NCI-H510A treated with DMSO at 0.1 percent for 48 hours (cell line): Measurements from ENCODE around the gene FAM107A.
"Not testable (repeated sequence)": the region's sequence is repeated elsewhere in the genome, so short reads cannot be mapped to it uniquely, and the experiment has no call there.

Experiments used
- DNase-seq: peaks from one replicate; lab custom pipeline; 2025; lab: John Stamatoyannopoulos, UW

FAM107A gene

DNA sequence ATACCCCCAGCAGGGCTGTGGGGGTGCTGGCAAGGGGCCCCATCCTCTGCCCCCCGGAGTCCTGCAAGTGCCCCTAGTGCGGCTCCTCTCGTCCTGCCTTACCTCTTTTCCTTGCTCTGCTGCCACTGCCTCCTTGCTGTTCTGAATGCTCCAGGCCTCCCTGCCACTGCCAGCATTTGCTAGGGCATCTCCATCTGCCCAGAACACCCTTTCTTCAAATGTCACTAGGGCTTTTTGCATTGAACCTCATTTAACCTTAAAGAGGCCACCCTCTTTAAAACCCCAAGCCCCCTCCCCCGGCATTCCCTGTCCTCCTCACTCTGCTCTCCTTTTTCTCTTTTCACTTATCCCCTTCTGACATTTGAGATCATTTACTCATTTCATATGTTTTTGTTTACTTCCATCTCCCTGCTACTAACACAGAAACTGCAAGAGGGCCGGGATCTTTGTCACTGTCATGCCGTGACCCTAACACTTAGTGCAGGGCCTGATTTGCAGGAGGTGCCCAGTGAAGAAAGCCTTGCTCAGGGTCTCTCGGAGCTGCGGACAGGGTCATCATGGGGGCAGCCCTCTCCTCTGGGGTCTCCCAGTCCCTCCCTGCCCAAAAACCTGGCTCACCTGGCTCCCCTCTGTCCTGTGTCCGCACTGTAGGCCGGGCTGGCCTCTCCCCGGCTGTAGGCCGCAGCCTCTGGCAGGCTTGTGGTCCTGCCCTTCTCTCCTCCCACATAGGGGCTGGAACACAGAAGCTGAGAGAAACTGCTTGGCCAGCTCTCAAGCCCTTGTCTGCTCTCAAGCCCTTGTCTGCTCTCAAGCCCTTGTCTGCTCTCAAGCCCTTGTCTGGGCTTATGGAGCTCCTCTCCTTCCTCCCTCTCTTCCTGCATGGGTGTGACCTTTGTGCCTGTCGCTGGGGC is 40.4 kb downstream of the FAM107A start, which contains the start of gene ACOX2:
Gene ACOX2, minus strand, starts transcription at position 690 of the 911 bp plus-strand sequence. CDS start 2,084 bp downstream, outside the sequence.
- no peak for DNase-seq

DNA sequence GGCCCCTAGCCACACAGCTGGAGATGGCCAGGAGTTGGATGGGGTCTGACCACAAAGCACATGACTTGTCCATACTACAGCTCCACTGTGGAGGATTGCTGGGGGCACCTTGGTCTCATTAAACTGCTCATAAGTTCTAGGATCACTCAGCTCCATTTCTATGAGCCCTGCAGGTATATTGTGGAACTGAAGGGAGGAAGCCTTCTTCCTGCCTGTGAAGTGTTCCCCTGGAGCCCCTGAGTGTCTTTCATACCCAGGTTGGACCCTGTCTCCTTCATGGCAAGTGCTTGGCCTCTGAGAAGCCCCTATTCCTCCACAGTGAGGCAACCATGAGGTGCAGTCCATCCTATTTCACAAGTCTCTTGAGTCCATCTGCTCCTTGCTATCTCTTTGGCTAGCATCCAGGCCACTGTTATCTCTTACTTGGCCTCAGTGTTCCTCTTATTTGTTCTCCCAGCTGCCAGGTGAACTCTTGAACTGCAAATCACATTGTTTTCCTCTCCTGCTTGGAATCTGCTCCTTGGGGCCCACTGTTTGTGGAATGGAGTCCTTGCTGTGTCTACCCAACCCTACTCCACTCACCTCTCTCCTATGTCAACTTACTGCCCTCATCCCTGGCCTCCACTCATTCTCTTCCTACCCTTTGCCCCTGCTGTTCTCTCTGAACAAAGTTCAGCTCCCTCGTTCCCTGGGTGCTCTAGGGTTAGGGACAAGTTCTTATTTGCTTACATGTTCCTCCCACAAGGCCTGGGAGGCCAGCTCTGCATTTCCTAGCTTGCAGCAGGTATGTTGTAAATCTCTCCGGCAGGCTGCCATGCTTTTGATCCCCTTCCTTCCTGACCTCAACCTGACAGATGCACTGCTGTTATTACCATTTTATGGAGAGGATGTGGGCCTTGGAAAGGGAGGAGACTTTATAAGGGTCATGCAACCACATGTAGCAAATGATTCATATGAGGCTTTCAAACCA is 41.4 kb downstream of the FAM107A start:
- DNase-seq: peak; percentile 3

DNA sequence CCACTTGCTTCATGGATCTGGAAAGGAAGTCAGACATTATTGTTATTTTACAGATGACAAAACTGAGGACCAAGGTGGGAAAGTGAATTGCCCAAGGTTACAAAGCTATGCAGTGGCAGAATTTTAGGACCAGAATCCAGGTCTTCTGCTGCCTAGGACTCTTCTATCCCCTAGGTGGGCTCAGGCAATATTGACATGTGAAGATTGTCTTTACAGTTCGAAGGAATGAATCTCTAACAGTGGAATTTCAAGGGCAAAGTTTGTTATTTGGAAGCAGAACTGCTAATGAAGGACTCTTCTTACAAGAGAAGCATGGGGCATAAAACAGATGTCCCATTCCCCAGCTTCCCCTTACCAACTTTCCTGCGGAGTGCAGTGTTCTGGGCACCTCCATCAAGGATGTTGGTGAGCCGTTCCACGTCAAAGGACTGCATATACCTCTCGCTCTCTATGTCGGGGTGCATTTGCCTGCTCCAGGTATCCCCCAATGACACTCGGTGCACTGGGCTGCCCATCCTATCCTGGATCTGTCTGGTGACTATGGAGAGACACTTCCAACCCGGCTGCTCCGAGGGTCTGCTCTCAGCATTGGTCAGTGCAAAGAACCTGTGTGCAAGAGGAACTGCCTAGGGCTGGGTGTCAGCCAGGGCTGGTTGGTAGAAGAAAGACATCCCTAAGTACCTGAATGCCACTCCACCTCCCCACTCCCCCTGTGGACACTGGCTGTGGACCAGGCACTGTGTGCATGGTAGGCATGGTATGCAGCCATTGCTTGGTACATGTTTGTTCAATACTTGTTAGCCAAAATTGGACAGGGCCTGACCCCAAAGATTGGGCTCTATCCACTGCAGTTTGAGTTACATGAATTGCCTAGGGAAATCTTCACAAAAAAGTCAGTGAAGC is 42.3 kb downstream of the FAM107A start:
- no peak for DNase-seq

DNA sequence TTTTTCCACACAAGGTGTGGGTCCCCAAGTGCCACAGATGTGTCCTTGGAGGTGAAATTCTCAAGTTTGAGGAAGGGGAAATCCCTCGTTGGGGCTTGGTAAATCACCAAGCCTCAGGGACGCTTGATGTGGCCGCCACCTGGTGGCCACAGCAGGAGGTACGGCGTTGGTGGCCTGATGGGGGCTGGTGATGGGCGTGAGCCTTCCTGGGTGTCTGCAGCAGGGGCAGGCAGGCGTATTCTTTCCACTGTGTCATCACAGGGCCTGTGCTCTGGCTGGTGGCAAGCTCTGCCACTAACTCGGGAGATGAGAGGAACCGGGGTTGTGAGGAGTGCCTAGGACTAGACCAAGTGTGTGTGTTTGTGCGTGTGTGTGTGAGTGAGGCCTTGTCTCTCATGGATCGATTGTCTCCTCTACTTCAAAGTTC is 44.4 kb downstream of the FAM107A start:
- DNase-seq: peak; percentile 20

DNA sequence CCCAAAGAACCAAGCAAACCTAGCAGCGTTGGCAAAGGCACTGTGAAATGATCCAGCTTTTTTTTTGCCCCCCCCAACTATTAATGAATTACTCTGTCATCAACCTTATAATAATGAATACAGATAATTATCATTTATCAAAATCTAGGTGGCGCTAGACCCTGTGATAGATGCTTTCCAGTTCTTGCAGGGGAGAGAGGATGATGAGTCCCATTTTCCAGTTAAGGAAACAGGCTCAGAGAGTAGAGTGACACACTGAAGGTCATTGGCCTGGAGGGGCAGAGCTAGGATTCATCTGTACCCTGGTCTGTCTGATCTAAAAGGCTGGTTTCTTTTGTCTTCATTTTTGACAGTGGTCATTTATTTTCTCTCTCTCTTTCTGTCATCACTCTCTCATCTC is 45.2 kb downstream of the FAM107A start:
- no peak for DNase-seq

DNA sequence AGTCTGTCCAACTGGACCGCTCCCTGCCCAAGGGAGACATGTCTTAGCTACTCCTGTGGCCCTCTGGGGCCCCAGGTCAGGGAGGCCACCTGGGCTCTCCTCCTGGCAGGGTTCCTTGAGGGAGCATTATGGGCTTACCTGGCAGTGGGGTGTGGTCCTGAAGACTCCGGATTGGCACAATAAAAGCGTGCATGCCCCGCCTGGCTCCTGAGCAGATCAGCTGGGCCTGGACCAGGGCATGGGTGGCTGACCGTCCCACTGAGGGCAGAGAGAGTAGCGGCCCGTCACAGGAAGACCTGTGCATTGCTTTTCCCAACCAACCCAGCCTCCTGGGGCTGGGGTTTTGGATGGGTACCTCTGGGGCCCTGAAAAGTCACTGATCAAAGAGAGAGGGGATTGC is 45.6 kb downstream of the FAM107A start:
- DNase-seq: no peak

DNA sequence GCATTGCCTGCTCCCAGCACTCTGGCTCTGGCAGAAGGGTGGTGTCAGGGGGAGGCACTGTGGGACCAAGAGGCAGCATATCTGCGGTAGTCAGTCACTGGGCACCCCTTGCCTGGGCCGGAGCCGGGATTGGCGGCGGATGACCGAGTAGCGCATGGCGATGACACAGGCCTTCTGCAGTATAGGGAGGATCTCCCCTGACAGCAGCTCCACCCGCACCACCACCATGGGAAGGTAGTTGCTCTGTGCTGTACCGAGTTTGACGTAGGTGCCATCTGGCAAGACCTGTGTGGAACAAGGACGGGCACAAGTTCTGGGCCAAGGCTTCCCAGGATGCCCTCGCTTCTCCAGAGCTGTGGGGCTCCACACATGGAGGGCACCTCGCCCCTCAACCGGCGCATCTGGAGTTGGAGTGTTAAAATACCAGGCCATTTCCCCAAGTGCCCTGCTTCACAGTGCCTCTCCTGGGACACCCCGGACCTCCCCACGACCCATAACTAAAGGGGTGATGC is 46.8 kb downstream of the FAM107A start:
- no peak for DNase-seq

DNA sequence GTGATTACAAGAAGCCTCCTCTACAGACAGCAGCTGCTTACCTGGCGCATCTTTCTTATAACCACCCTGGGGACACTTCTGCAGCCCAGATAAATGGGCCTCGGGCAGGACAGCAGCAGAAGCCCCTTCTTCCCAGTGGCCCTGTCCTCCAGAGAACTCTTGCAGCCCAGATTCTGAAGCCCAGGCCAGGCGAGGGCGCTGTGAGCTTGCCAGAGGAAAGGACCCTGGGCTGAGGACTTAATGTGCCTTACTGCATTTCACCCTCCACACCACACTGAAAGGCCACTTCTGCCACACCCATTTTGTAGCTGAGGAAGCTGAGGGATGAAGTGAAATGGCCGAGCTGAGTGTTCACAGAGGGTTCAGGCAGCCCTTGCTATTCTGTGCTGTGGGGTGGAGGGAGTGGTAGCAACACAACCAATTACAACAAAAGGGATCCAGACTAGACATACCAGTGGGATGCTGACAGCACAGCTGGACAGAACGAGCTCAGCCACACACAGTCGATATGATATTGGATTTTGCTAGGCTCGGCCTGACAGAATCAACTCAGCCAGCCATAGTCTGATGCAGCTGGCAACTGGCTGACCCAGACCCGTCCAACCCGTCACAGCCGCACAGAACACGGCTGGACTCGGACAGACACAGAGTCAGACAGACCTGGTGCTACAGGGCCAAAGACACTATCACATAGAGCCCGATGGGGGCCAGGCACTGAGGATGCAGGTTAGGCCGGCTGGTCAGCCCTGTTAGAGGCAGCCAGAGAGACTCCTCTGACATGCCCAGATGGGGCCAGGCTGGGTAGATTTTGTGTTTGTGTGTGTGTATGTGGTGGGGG is 47.5 kb downstream of the FAM107A start:
- no peak for DNase-seq

DNA sequence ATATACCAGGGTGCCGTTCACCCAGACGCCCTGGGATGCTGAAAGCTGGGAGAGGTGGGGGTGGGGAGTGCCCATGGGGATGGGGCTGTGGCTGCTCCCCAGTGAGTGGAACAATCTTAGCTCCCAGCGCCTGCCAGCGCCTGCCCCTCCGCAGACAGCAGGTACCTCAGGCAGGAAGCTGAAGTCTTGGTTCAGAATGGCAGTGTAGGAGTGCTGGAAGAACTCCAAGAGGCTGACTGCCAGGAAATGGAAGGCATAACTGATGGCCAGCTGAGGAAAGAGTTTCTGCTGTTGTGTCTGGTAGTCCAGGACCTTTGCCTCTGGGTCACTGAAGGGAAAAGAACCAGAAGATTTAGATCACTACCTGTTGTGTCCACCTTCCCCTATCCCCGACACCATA is 48.6 kb downstream of the FAM107A start:
- no peak for DNase-seq

DNA sequence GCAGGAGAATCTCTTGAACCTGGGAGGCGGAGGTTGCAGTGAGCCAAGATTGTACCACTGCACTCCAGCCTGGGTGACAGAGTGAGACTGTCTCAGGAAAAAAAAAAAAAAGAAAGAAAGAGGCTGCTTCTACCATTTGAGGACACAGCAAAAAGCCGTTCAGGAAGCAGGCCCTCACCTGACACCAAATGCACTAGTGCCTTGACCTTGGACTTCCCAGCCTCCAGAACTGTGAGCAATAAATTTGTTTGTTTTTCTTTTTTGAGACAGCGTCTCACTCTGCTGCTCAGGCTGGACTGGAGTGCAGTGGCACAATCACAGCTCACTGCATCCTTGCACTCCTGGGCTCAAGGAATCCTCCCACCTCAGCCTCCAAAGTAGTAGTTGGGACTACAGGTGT is 49.8 kb downstream of the FAM107A start:
- DNase-seq: not testable (repeated sequence)

DNA sequence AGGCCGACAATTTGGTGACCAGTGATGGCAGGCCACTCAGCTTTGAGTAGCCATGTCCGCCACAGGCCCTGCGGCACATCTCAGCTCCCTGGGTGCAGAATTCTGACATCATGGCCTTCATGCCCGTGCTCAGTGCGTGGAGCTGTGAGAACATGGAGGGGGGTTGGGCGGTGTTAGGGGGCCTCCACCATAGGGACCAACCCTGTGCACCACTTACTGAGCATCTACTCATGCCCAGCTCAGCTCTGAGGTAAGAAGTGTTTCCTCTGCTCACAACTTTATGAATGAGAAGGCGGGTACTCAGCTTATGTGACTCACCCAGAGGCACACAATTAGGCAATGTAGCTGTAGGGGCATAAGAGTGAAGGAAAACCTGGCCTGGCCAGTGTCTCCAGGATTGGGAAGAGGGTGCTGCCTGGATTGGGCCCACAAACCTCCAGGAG is 50.7 kb downstream of the FAM107A start:
- no peak for DNase-seq

DNA sequence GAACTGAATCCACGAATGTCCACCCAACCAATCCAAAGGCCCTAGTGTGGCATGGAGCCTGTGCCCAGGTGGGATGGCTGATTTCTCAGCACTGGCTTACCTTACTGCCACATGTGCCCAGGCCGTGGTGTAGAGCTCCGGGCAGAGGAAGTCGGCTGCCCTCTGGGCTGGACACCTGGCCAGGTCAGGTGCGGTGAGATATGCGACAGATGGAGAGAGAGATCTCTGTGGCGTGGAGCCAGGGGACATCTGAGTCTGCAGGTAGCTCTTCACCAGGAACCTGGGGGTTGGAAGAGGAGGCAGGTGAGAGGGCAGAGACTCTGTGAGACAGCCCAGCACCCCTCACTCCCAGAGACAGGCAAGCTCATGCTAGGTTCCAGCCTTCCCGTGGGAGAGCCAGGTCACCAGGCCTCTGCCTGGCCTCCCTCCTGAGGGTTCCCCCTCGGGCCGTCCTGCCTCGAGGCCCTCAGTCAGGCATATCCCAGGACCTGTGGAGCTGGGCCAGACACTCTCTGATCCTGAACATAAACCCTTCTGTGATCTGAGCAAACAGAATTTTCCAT is 52.8 kb downstream of the FAM107A start:
- no peak for DNase-seq

DNA sequence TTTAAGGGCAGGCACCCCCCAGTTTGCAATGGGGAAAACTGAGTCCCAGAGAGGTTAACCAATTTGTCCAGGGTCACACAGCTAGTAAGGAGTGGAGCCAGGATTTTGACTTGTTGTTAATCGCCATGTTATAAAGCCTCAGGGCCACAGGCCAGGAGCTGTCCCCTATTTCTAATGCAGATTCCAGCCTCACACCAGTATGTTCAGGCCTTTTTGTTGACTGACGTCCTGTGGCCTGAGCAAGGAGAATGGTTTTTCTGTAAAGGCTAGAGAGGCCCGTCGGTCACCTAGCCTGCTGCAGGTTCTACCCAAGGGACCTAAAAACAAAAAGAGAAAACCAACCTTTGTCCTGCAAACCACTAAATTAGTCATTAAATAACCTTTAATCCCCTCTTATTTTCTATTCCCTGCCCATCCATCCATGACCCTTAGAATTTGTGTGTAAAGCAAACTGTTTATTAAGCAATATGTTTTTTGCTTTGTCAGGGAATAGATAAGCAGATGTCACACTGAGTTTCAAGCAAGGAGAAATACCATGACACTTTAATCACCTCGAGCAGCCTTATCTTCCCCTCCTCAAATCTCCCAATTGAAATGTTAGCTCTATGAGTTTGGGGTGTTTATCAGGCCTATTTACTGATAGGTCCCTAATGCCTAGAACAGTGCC is 54.3 kb downstream of the FAM107A start:
- DNase-seq: no peak

DNA sequence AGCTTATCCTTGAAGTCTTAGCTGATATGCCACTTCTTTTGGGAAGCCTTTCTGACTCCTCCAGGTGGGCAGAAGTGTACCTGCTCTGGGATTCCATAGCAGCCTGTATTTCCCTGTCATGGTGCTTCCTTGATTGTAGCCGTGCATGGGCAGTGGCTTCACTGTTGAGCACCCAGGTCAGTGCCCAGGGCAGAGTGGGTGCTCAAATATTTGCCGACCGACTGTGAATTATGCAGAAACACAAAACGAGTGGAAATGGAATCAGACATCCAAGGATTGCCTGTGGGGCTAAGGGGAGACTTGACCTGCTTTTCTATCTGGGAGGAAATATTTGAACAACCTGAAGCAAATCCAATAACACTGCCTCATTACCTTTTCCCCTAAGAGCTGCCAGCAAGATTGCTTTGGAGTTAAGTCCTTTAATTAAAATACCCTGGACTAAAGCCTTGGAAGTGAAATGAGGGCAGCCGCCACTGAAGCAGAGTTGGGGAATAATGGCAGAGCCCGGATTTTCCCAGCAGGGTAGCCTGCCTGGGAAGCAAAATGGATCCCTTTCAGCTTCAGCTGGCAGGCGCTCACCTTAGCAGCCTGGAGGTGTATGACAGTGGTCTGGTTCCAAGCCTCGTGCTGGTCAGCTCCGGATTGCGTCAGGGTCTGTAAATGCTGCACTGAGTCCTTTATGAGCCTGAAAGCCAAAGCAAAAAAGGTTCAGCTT is 55.1 kb downstream of the FAM107A start:
- no peak for DNase-seq

DNA sequence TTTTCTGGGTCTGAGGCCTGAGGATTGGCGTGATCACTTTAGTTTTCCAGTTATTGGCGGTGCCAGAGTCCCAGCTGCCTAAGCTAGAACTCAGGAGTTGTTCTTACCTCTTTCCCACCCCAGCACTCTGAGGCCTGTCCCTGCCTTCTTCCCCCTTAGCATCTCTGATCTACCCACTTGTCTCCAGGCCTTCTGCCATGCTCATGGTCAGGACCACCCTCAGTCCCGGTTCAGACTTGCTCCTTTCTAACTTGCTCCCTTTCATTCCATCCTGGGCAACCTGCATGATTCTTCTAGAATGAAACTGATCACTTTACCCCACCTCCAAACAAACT is 55.9 kb downstream of the FAM107A start:
- no peak for DNase-seq

DNA sequence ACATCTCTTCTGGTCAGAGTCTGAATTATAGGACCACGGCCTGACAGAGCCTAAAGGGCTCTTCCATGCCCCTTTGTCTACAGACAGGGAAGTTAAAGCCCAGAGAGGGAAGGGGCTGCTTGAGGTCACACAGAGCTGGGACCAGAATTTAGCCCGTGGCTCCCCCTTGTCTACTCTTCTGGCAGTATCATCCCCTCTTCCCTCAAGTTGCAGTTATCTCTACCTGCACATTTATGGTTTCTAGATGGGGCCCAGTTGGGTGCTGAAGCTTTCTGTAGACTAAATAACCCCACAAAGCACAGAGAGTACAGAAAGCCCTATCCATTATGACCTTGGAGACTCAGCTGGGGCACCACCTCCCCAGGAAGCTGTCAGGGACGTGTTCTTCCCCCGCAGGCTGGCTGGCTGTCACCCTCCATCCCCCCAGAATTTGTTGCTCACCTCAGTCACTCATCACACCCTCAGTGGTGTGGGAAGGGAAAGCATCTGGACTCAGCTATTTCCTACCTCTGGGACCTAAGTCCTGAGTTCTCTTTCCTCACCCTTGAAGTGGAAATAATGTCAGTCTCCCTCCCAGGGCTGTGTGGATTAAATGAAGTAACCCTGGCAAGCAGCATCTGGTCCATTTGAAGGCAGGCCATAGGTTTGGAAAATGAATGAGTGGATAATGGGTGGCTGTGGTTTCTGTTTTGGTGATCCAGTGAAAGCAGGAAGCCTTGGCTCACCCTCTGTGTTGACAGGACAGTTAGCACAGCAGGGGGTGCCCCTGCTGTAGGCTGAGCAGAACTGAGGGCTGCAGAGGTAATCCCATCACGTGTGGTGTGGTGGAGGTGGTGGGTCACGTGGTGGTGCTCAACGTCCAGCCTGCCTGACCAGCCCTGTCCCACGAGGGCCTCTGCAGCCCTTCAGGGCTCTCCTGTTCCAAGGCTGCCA is 56.5 kb downstream of the FAM107A start:
- no peak for DNase-seq

DNA sequence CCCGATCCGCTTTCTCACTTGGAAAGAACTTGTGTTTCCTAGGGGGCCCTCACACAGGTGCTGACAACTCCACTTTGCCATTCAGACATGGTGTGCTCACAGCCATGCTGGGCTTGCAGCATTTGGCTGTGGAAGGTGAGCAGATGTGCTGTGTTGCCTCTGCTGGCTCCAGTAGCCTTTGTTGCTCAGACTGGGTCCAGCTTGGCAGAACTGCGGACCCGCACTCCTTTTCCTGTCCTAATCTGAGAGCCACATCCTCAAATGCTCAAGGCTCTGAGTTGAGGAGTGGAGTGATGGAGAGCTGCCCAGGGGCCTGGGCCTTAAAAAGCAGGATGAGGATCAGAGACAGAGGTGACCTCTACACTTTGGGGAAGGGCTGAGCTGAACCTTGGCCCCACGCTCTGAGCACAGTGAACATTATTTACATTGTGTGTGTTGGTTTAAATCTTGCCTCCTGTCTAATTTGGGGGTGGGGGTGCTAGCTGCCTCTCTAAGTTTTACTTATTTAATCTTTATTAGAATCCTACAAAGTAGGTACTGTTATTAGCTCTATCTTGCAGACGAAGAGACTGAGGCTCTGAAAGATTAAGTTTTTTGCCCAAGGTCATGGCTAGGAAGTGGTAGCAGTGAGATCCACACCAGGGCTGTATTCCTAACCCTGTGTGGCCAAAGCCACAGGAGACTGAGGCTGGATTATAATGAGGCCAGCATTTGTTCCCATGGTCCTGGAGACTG is 57.4 kb downstream of the FAM107A start:
- no peak for DNase-seq
